Adrenal gland (tissue), 5 donors: ENCODE results near the gene TCF12.

Experiments
- POLR2A ChIP-seq, 2 donors: fragments of 450-650 bp; IDR thresholded peaks; one replicate each; pipeline ENCODE4 v1.6.1; 2017; ENCODE audit warnings: antibody characterized with exemption in 2 of 2, mild to moderate bottlenecking in 2 of 2, moderate library complexity in 1 of 2
- TF ChIP-seq, protein P1 (sequence below), 6 experiments: fragments of 450-650 bp in 4 of 6; fragments of 200-600 bp in 2 of 6; sonication (generic) in 1 of 6; IDR thresholded peaks; 1 replicate in 5 of 6; 2 replicates in 1 of 6; pipeline versions ENCODE4 v1.5.1 to v1.8.0; 2016 to 2021; ENCODE audit warnings: antibody characterized with exemption in 6 of 6, mild to moderate bottlenecking in 2 of 6, moderate library complexity in 1 of 6
- donor health status: DM: no; HTN: no; CAD: no.

DNA sequence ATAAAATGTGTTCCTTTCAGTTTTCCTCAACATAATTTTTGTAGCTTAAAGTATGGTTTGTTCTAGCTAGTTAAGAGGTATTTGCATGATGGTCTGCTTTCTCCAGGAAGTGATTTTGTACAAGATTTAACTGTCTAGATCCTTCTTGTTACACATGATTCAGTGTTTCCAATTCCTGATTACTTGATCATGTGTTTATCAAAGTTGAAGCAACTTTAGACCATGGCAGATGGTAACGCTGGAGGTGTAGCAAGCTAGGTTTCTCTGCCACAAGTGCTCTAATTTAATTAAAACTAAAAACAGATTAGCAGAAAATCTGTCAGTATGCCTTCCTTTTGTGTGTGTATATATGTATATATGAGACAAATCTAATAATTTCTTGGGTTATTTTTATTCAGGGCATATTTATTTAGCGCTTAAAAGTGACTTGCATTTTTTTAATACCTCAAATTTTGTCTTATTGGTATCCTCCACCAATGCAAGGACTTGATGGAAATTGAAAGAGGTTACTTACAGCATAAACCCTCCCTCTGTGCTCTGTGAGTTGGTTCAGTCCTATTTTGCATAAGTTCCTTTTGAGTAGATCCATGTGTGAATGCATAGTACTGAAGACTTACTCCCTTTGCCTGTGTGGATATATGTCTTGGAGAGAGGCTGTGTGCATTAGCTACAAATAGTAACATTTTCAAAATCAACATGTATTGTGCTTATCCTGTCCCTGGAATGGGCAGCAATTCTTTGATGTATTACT, 300.6 kb downstream of the TCF12 start:
- TF ChIP-seq, protein P1, sequence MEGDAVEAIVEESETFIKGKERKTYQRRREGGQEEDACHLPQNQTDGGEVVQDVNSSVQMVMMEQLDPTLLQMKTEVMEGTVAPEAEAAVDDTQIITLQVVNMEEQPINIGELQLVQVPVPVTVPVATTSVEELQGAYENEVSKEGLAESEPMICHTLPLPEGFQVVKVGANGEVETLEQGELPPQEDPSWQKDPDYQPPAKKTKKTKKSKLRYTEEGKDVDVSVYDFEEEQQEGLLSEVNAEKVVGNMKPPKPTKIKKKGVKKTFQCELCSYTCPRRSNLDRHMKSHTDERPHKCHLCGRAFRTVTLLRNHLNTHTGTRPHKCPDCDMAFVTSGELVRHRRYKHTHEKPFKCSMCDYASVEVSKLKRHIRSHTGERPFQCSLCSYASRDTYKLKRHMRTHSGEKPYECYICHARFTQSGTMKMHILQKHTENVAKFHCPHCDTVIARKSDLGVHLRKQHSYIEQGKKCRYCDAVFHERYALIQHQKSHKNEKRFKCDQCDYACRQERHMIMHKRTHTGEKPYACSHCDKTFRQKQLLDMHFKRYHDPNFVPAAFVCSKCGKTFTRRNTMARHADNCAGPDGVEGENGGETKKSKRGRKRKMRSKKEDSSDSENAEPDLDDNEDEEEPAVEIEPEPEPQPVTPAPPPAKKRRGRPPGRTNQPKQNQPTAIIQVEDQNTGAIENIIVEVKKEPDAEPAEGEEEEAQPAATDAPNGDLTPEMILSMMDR (IDR thresholded peaks at IDR 0.05): no peak
- no peak for TF ChIP-seq POLR2A (IDR thresholded peaks at IDR 0.05)
